ENCODE measurements around the gene MDM4.

MDM4 gene

GRCh38 chr1:204502241-204502640 lies 14.0 kb upstream of the MDM4 start:
- Histone ChIP-seq H3K36me3 (ENCODE audit: control insufficient read depth in 1 of 2, insufficient read depth in 2 of 2, low read length in 2 of 2) (no peaks in the 10 kb centered on the region), H3K4me3 (ENCODE audit: low read depth in 1 of 2, low read length in 2 of 2) (no peak overlapping the region), H3K27me3 (ENCODE audit: control insufficient read depth in 1 of 2, insufficient read depth in 2 of 2, low read length in 2 of 2) (no peaks in the 10 kb centered on the region), H3K27ac (ENCODE audit: low read depth, low read length) (no peak overlapping the region), H3K9me3 (ENCODE audit: control insufficient read depth in 1 of 2, low read length in 2 of 2) (no peaks in the 10 kb centered on the region), H3K4me1 (ENCODE audit: control insufficient read depth in 1 of 2, insufficient read depth in 2 of 2, low read length in 2 of 2) (peaks cover 4 to 10% of the 10 kb centered on the region in 2 donors), H3K9ac (ENCODE audit: low read depth in 1 of 2, low read length in 2 of 2) (no peak overlapping the region)

DNA sequence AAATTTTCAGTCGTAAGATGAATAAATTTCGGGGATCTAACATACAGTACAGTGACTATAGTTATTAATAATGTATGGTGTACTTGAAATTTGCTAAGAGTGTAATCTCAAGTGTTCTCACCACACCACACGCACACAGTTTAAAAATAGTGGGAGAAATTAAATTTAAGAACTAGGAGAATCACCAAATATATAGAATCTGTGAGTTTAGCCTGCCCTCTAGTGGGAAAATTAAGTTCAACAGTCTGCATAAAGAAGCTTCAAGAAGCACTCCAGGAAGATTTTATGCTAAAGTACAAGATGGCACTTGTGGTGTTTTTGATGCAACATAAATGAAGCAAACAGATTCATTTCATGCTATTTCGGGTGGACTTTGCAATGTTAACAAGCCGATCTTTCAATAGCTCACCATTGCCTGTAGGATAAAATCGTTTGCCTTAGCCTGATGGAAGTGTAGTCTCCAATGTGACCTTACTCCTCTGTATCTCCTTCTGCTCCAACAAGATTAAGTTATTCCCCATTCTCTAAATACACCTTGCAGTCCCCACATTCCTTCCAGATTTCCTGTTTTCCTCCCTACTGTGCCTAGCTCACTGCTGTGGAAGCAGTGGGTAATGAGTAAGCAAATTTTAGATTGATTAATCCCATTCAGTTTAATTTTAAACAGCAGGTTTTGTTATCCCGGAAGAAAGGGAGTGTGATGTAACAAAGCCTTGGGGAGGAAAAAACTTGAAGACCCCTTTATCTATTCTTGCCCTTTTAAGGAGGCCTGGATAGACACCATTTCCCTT lies 12.9 kb upstream of the MDM4 start:
- no peaks in the 10 kb centered on the region for H3K36me3 ChIP-seq (ENCODE audit: control insufficient read depth in 1 of 2, insufficient read depth in 2 of 2, low read length in 2 of 2)
- H3K27me3 ChIP-seq (ENCODE audit: control insufficient read depth in 1 of 2, insufficient read depth in 2 of 2, low read length in 2 of 2): no peaks in the 10 kb centered on the region
- peaks cover 4 to 10% of the 10 kb centered on the region in 2 donors for H3K4me1 ChIP-seq (ENCODE audit: control insufficient read depth in 1 of 2, insufficient read depth in 2 of 2, low read length in 2 of 2)
- no peak overlapping the region for H3K27ac ChIP-seq (ENCODE audit: low read depth, low read length)
- H3K9me3 ChIP-seq (ENCODE audit: control insufficient read depth in 1 of 2, low read length in 2 of 2): no peaks in the 10 kb centered on the region
- H3K4me3 ChIP-seq (ENCODE audit: low read depth in 1 of 2, low read length in 2 of 2): no peak overlapping the region
- H3K9ac ChIP-seq (ENCODE audit: low read depth in 1 of 2, low read length in 2 of 2): no peak overlapping the region

GRCh38 chr1:204503913-204504519 lies 12.2 kb upstream of the MDM4 start:
- no peak overlapping the region for H3K9ac ChIP-seq (ENCODE audit: low read depth in 1 of 2, low read length in 2 of 2)
- H3K27me3 ChIP-seq (ENCODE audit: control insufficient read depth in 1 of 2, insufficient read depth in 2 of 2, low read length in 2 of 2): no peaks in the 10 kb centered on the region
- H3K27ac ChIP-seq (ENCODE audit: low read depth, low read length): no peak overlapping the region
- H3K4me1 ChIP-seq (ENCODE audit: control insufficient read depth in 1 of 2, insufficient read depth in 2 of 2, low read length in 2 of 2): peaks cover 4 to 10% of the 10 kb centered on the region in 2 donors
- no peak overlapping the region for H3K4me3 ChIP-seq (ENCODE audit: low read depth in 1 of 2, low read length in 2 of 2)
- no peaks in the 10 kb centered on the region for H3K36me3 ChIP-seq (ENCODE audit: control insufficient read depth in 1 of 2, insufficient read depth in 2 of 2, low read length in 2 of 2)
- H3K9me3 ChIP-seq (ENCODE audit: control insufficient read depth in 1 of 2, low read length in 2 of 2): no peaks in the 10 kb centered on the region

DNA sequence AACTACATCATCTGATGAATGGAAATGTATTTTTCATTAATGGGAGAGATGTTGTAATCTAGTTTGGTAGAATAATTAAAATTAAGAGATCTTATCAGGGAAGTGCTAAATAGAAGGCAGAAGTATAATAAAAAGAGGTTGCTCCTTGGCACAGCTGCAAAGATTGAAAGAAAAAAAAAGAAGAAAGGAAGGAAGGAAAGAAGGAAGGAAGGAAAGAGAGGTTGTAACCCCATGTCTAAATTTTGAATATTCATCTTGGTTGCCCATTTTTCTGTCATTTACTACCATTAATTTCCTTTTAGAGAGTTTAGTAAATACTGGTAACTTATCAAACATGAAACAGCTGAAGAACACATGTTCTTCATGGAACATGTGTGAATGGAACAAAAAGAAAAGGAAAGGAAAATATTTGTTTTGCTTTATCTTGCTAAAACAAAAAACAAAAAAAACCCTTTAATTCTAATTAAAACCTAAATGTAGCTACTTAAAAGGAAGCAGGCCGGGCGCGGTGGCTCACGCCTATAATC lies 10.5 kb upstream of the MDM4 start:
- Histone ChIP-seq H3K27ac (ENCODE audit: low read depth, low read length) (no peak overlapping the region), H3K9me3 (ENCODE audit: control insufficient read depth in 1 of 2, low read length in 2 of 2) (no peaks in the 10 kb centered on the region), H3K36me3 (ENCODE audit: control insufficient read depth in 1 of 2, insufficient read depth in 2 of 2, low read length in 2 of 2) (no peaks in the 10 kb centered on the region), H3K27me3 (ENCODE audit: control insufficient read depth in 1 of 2, insufficient read depth in 2 of 2, low read length in 2 of 2) (no peaks in the 10 kb centered on the region), H3K9ac (ENCODE audit: low read depth in 1 of 2, low read length in 2 of 2) (peak overlapping the region; percentile 24 to 47), H3K4me1 (ENCODE audit: control insufficient read depth in 1 of 2, insufficient read depth in 2 of 2, low read length in 2 of 2) (peaks cover 4 to 10% of the 10 kb centered on the region in 2 donors), H3K4me3 (ENCODE audit: low read depth in 1 of 2, low read length in 2 of 2) (peak overlapping the region; percentile 71 to 82)

DNA sequence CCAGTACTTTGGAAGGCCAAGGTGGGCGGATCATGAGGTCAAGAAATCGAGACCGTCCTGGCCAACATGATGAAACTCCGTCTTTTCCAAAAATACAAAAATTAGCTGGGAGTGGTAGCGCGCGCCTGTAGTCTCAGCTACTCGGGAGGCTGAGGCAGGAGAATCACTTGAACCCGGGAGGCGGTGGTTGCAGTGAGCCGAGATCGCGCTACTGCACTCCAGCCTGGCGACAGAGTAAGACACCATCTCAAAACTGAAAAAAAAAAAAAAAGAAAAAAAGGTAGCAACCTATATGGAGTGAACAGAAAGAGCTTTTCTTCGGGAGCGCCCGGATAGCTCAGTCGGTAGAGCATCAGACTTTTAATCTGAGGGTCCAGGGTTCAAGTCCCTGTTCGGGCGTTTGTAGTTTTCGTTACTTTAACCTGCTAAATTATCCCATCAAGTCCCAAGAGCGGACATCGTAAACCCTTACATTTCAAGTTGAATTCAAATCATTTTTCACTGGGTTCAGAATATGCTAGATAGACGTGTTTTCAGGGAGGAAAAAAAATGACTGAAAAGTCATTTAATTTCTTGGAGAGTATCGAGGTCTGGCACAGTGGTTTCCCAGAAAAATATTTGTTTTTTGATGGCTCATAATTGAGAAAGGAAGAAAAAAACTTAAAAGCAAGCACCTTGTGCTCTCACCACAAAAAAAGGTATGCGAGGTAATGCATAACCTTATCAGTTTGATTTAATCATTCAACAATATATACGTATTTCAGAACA lies 9.8 kb upstream of the MDM4 start:
- Histone ChIP-seq H3K27me3 (ENCODE audit: control insufficient read depth in 1 of 2, insufficient read depth in 2 of 2, low read length in 2 of 2) (no peaks in the 10 kb centered on the region), H3K36me3 (ENCODE audit: control insufficient read depth in 1 of 2, insufficient read depth in 2 of 2, low read length in 2 of 2) (no peaks in the 10 kb centered on the region), H3K9ac (ENCODE audit: low read depth in 1 of 2, low read length in 2 of 2) (peak overlapping the region; percentile 73 to 84), H3K4me1 (ENCODE audit: control insufficient read depth in 1 of 2, insufficient read depth in 2 of 2, low read length in 2 of 2) (peaks cover 4 to 10% of the 10 kb centered on the region in 2 donors), H3K9me3 (ENCODE audit: control insufficient read depth in 1 of 2, low read length in 2 of 2) (no peaks in the 10 kb centered on the region), H3K4me3 (ENCODE audit: low read depth in 1 of 2, low read length in 2 of 2) (peak overlapping the region; percentile 71 to 82), H3K27ac (ENCODE audit: low read depth, low read length) (no peak overlapping the region)

- peaks cover 4 to 10% of the 10 kb centered on the region in 2 donors for H3K4me1 ChIP-seq (ENCODE audit: control insufficient read depth in 1 of 2, insufficient read depth in 2 of 2, low read length in 2 of 2)
- H3K27ac ChIP-seq (ENCODE audit: low read depth, low read length): peak overlapping the region; percentile 71
- H3K27me3 ChIP-seq (ENCODE audit: control insufficient read depth in 1 of 2, insufficient read depth in 2 of 2, low read length in 2 of 2): no peaks in the 10 kb centered on the region
- H3K36me3 ChIP-seq (ENCODE audit: control insufficient read depth in 1 of 2, insufficient read depth in 2 of 2, low read length in 2 of 2): no peaks in the 10 kb centered on the region
- peak overlapping the region; percentile 71 to 82 for H3K4me3 ChIP-seq (ENCODE audit: low read depth in 1 of 2, low read length in 2 of 2)
- H3K9ac ChIP-seq (ENCODE audit: low read depth in 1 of 2, low read length in 2 of 2): peak overlapping the region; percentile 73 to 84
- H3K9me3 ChIP-seq (ENCODE audit: control insufficient read depth in 1 of 2, low read length in 2 of 2): no peaks in the 10 kb centered on the region
Measured at GRCh38 chr1:204506969-204507316, 9.3 kb upstream of the MDM4 start.

- peak overlapping the region; percentile 71 to 82 for H3K4me3 ChIP-seq (ENCODE audit: low read depth in 1 of 2, low read length in 2 of 2)
- H3K4me1 ChIP-seq (ENCODE audit: control insufficient read depth in 1 of 2, insufficient read depth in 2 of 2, low read length in 2 of 2): peaks cover 4 to 10% of the 10 kb centered on the region in 2 donors
- H3K36me3 ChIP-seq (ENCODE audit: control insufficient read depth in 1 of 2, insufficient read depth in 2 of 2, low read length in 2 of 2): no peaks in the 10 kb centered on the region
- H3K9ac ChIP-seq (ENCODE audit: low read depth in 1 of 2, low read length in 2 of 2): peak overlapping the region; percentile 73 to 84
- no peaks in the 10 kb centered on the region for H3K27me3 ChIP-seq (ENCODE audit: control insufficient read depth in 1 of 2, insufficient read depth in 2 of 2, low read length in 2 of 2)
- peak overlapping the region; percentile 71 for H3K27ac ChIP-seq (ENCODE audit: low read depth, low read length)
- no peaks in the 10 kb centered on the region for H3K9me3 ChIP-seq (ENCODE audit: control insufficient read depth in 1 of 2, low read length in 2 of 2)
Measured at GRCh38 chr1:204507317-204508105, 8.7 kb upstream of the MDM4 start.

DNA sequence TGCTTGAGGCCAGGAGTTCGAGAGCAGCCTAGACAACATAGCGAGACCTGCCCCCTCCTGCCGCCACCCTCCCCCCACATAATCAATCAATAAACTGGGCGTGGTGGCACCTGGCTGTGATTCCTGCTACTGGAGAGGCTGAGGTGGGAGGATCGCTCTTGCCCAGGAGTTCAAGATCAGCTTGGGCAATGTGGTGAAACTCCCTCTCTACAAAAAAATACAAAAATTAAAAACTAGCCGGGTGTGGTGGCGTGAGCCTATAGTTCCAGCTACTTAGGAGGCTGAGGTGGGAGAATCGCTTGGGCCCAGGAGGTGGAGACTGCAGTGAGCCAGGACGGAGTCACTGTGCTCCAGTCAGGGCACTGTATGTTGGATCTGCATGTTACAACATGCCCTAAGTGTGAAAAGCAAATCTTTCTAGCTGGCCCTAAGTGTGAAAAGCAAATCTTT lies 7.0 kb upstream of the MDM4 start:
- Histone ChIP-seq H3K36me3 (ENCODE audit: control insufficient read depth in 1 of 2, insufficient read depth in 2 of 2, low read length in 2 of 2) (no peaks in the 10 kb centered on the region), H3K9ac (ENCODE audit: low read depth in 1 of 2, low read length in 2 of 2) (no peak overlapping the region), H3K4me3 (ENCODE audit: low read depth in 1 of 2, low read length in 2 of 2) (no peak overlapping the region), H3K9me3 (ENCODE audit: control insufficient read depth in 1 of 2, low read length in 2 of 2) (no peaks in the 10 kb centered on the region), H3K27ac (ENCODE audit: low read depth, low read length) (no peak overlapping the region), H3K4me1 (ENCODE audit: control insufficient read depth in 1 of 2, insufficient read depth in 2 of 2, low read length in 2 of 2) (peaks cover 4 to 7% of the 10 kb centered on the region in 2 donors), H3K27me3 (ENCODE audit: control insufficient read depth in 1 of 2, insufficient read depth in 2 of 2, low read length in 2 of 2) (no peaks in the 10 kb centered on the region)

DNA sequence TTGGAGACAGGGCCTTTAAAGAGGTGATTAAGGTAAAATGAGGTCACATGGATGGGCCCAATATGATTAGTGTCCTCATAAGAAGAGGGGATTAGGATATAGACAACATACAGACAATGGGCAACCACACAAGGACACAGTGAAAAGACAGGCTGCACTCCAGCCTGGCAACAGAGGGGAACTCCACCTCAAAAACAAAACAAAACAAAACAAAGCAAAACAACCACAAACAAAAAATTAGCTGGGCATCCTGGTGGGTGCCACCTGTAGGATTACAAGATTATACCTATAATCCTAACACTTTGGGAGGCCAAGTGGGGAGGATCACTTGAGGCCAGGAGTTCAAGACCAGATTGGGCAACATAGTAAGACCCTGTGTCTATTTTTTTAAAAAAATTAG lies 4.8 kb upstream of the MDM4 start:
- no peak overlapping the region for H3K27ac ChIP-seq (ENCODE audit: low read depth, low read length)

More for the DNA sequence above, 4.8 kb upstream of the MDM4 start:
- no peaks in the 10 kb centered on the region for H3K27me3 ChIP-seq (ENCODE audit: control insufficient read depth in 1 of 2, insufficient read depth in 2 of 2, low read length in 2 of 2)
- no peak overlapping the region for H3K9ac ChIP-seq (ENCODE audit: low read depth in 1 of 2, low read length in 2 of 2)
- H3K4me3 ChIP-seq (ENCODE audit: low read depth in 1 of 2, low read length in 2 of 2): no peak overlapping the region
- peaks cover 0 to 4% of the 10 kb centered on the region in 2 donors for H3K4me1 ChIP-seq (ENCODE audit: control insufficient read depth in 1 of 2, insufficient read depth in 2 of 2, low read length in 2 of 2)
- H3K36me3 ChIP-seq (ENCODE audit: control insufficient read depth in 1 of 2, insufficient read depth in 2 of 2, low read length in 2 of 2): no peaks in the 10 kb centered on the region
- no peaks in the 10 kb centered on the region for H3K9me3 ChIP-seq (ENCODE audit: control insufficient read depth in 1 of 2, low read length in 2 of 2)

Data from duodenal mucosa (tissue), 2 donors.